HepG2 (cell line): ENCODE measurements around the gene CCL7.

Experiments
- ARID2 ChIP-seq: sonication (generic); formaldehyde crosslinking; IDR thresholded peaks from 2 replicates; pipeline ENCODE4 v1.8.1; 2022; ENCODE audit warnings: mild to moderate bottlenecking, missing genetic modification reagents, borderline replicate concordance
- ATF3 ChIP-seq: sonication (generic); formaldehyde crosslinking; IDR thresholded peaks from 2 replicates; pipeline ENCODE4 v1.4.0; 2020; ENCODE audit warnings: missing genetic modification reagents
- CTCF ChIP-seq: sonication (generic); formaldehyde crosslinking; IDR thresholded peaks from 2 replicates; pipeline ENCODE4 v1.5.0; 2020; ENCODE audit warnings: mild to moderate bottlenecking, missing genetic modification reagents, moderate library complexity
- GABPA ChIP-seq, 2 experiments: IDR thresholded peaks; 2 replicates each; pipeline ENCODE4 v1.6.1; 2011 to 2016; ENCODE audit warnings: low read depth in 2 of 2, low read length in 1 of 2, missing biosample characterization in 1 of 2, missing genetic modification characterization in 1 of 2
- GPN1 ChIP-seq: sonication (generic); formaldehyde crosslinking; IDR thresholded peaks from 2 replicates; pipeline ENCODE4 v1.5.1; 2020; ENCODE audit warnings: missing genetic modification reagents, borderline replicate concordance
- HNRNPLL ChIP-seq: fragments of 200-400 bp; formaldehyde crosslinking; IDR thresholded peaks from 2 replicates; pipeline ENCODE4 v1.6.1; 2017; ENCODE audit warnings: mild to moderate bottlenecking, low read depth, low read length; ENCODE audit not compliant: poor library complexity, severe bottlenecking
- HOXA5 ChIP-seq: sonication (generic); formaldehyde crosslinking; IDR thresholded peaks from 2 replicates; pipeline ENCODE4 v1.4.0; 2020; ENCODE audit warnings: missing genetic modification reagents
- SAFB2 ChIP-seq: sonication (generic); formaldehyde crosslinking; IDR thresholded peaks from 2 replicates; pipeline ENCODE4 v1.5.1; 2020; ENCODE audit warnings: missing genetic modification reagents, low read depth, mild to moderate bottlenecking, borderline replicate concordance
- SYNCRIP ChIP-seq: fragments of 200-400 bp; formaldehyde crosslinking; IDR thresholded peaks from 2 replicates; pipeline ENCODE4 v1.6.1; 2018; ENCODE audit warnings: mild to moderate bottlenecking, low read depth, low read length; ENCODE audit not compliant: insufficient read depth
- TBP ChIP-seq: sonication (generic); formaldehyde crosslinking; IDR thresholded peaks from 2 replicates; pipeline ENCODE4 v1.5.0; 2020; ENCODE audit warnings: missing genetic modification reagents
- ZNF224 ChIP-seq: sonication (generic); formaldehyde crosslinking; IDR thresholded peaks from 2 replicates; pipeline ENCODE4 v1.5.0; 2020; ENCODE audit warnings: mild to moderate bottlenecking, missing genetic modification reagents
- ZNF570 ChIP-seq: sonication (generic); formaldehyde crosslinking; IDR thresholded peaks from 2 replicates; pipeline ENCODE4 v1.4.0; 2020; ENCODE audit warnings: mild to moderate bottlenecking, missing genetic modification reagents, borderline replicate concordance

GRCh38 chr17:34248511-34249024 is 21.5 kb upstream of the CCL7 start:
- no peak for TF ChIP-seq GABPA (IDR thresholded peaks at IDR 0.05; ENCODE audit: low read depth, low read length)
- no peak for TF ChIP-seq GABPA (CRISPR knock-in tag; IDR thresholded peaks at IDR 0.05; ENCODE audit: low read depth)
- no peak for TF ChIP-seq ATF3 (CRISPR knock-in tag)
- no peak for TF ChIP-seq GPN1 (CRISPR knock-in tag)
- no peak for TF ChIP-seq HOXA5 (CRISPR knock-in tag)
- TF ChIP-seq ZNF224 (CRISPR knock-in tag), result no peak
- TF ChIP-seq HNRNPLL, result no peak
- no peak for TF ChIP-seq ARID2
- TF ChIP-seq CTCF (CRISPR knock-in tag), result no peak
- no peak for TF ChIP-seq SAFB2 (CRISPR knock-in tag)
- no peak for TF ChIP-seq SYNCRIP
- no peak for TF ChIP-seq ZNF570 (CRISPR knock-in tag)
- TF ChIP-seq TBP (CRISPR knock-in tag), result no peak
